Kidney (tissue), 14 donors: ENCODE data around the gene HOXC5. TPM values are rescaled to one million over a fixed set of nuclear protein-coding genes. Genes with fewer than 3 reads are reported as not detected.

Experiments
- DNase-seq, 5 donors: peaks; one replicate each; pipeline ENCODE4 v3.0.0-alpha.2; 2013 to 2020
- FAIRE-seq: peaks from 2 replicates; lab custom pipeline; 2012; peaks lifted over from hg19 to GRCh38; lab: Jason Lieb, UNC
- H3K27ac ChIP-seq, 2 donors: one replicate each; pipeline ENCODE4 v1.7.0; 2013; ENCODE audit warnings: low read depth in 2 of 2, low read length in 2 of 2, inconsistent platforms in 1 of 2
- H3K27me3 ChIP-seq: one replicate; pipeline ENCODE4 v1.7.1; 2013; ENCODE audit warnings: low read length, inconsistent platforms; ENCODE audit not compliant: control insufficient read depth, insufficient read depth
- H3K36me3 ChIP-seq, 3 donors: one replicate each; pipeline versions ENCODE4 v1.7.0 to v1.7.1; 2013; ENCODE audit warnings: low read length in 3 of 3, control low read depth in 1 of 3, inconsistent platforms in 1 of 3; ENCODE audit not compliant: insufficient read depth in 3 of 3, control insufficient read depth in 2 of 3
- H3K4me1 ChIP-seq, 3 donors: one replicate each; pipeline versions ENCODE4 v1.7.0 to v1.7.1; 2013; ENCODE audit warnings: low read length in 3 of 3, inconsistent platforms in 1 of 3, low read depth in 1 of 3; ENCODE audit not compliant: control insufficient read depth in 2 of 3, insufficient read depth in 2 of 3
- H3K4me3 ChIP-seq, 3 donors: one replicate each; pipeline versions ENCODE4 v1.7.0 to v1.8.1; 2013; ENCODE audit warnings: low read length in 3 of 3, control low read depth in 1 of 3, inconsistent platforms in 1 of 3
- H3K9ac ChIP-seq, 3 donors: one replicate each; pipeline versions ENCODE4 v1.7.0 to v1.7.1; 2013; ENCODE audit warnings: low read length in 3 of 3, control low read depth in 1 of 3, inconsistent platforms in 1 of 3
- H3K9me3 ChIP-seq, 3 donors: one replicate each; pipeline versions ENCODE4 v1.7.0 to v1.7.1; 2013; ENCODE audit warnings: low read length in 3 of 3, control low read depth in 1 of 3, inconsistent platforms in 1 of 3; ENCODE audit not compliant: control insufficient read depth in 2 of 3, insufficient read depth in 1 of 3
- CTCF ChIP-seq: IDR thresholded peaks from 3 replicates; pipeline ENCODE4 v1.5.1; 2012; ENCODE audit warnings: mild to moderate bottlenecking, moderate library complexity, borderline replicate concordance; ENCODE audit not compliant: insufficient read depth; ENCODE audit errors: extremely low read depth
- intact Hi-C: fragments of 100-400 bp; cut with DNase I; formaldehyde crosslinking; loops from one replicate; pipeline ENCODE4 v1.11.1; 2022
- polyA plus RNA-seq: library from polyadenylated mRNA; stranded (reverse); fragments of 350-450 nt; fragmentation: Illumina TruSeq; extraction: RNeasy Lipid Tissue Mini Kit (QIAGEN cat#74804); gene quantifications from one replicate; pipeline ENCODE4 v1.2.3, GENCODE V29; 2014; ENCODE audit warnings: low read depth, low replicate concordance; ENCODE audit not compliant: insufficient read depth
- total RNA-seq: library from RNA; stranded (reverse); fragmentation: NEBNext Ultra II Directional; extraction: Animal tissue kit (Norgen Biotek cat#: 25700); gene quantifications from one replicate; pipeline ENCODE4 v1.2.1, GENCODE V29; 2021
- donor health status: control.
- donor health status: control.
- donor health status: control.
- donor health status: control.
- donor health status: control.
- donor health status: DM: yes; HTN: yes; CAD: no.
- donor health status: Normal renal cell carcinoma (clear cell type).

Gene HOXC5
- total and polyA plus RNA-seq, 2 donors from 2014 or later = 0.24 to 4.8 TPM

GRCh38 chr12:54007538-54008259 is 25.2 kb upstream of the HOXC5 start:
- Histone ChIP-seq H3K9me3 (no peaks in the 10 kb centered on the region), H3K4me3 (no peak overlapping the region), H3K4me1 (peaks cover 6 to 24% (median 12%) of the 10 kb centered on the region in 3 donors), H3K27me3 (peaks cover 4% of the 10 kb centered on the region), H3K9ac (no peak overlapping the region), H3K36me3 (no peaks in the 10 kb centered on the region), H3K27ac (no peak overlapping the region)
- peak in 1 of 5 donors; percentile 67 for DNase-seq
- FAIRE-seq = no peak
- TF ChIP-seq CTCF = no peak
- intact Hi-C loops = no loop called here

GRCh38 chr12:54008260-54008552 is 24.6 kb upstream of the HOXC5 start:
- FAIRE-seq = no peak
- no peak for TF ChIP-seq CTCF
- H3K27me3 ChIP-seq = peaks cover 4% of the 10 kb centered on the region
- no peak overlapping the region for H3K9ac ChIP-seq
- intact Hi-C loops = no loop called here
- H3K4me3 ChIP-seq = no peak overlapping the region
- H3K4me1 ChIP-seq = peaks cover 6 to 29% (median 16%) of the 10 kb centered on the region in 3 donors
- no peaks in the 10 kb centered on the region for H3K9me3 ChIP-seq
- H3K36me3 ChIP-seq = no peaks in the 10 kb centered on the region
- DNase-seq = peak in 1 of 5 donors; percentile 34
- no peak overlapping the region for H3K27ac ChIP-seq

- intact Hi-C loops = loop anchor here (5.0 kb wide), 1 partner anchor 188 kb away; no protein-coding TSS in a partner anchor
Observed at GRCh38 chr12:54009171-54010052, 23.4 kb upstream of the HOXC5 start.

More at GRCh38 chr12:54009171-54010052, 23.4 kb upstream of the HOXC5 start:
- peak in 1 of 5 donors; percentile 67 for DNase-seq
- Histone ChIP-seq H3K36me3 (no peaks in the 10 kb centered on the region), H3K9me3 (no peaks in the 10 kb centered on the region), H3K4me3 (peak overlapping the region; percentile 49 to 59 (median 51)), H3K9ac (peak overlapping the region in 2 of 3 donors; percentile 48 to 65), H3K27ac (peak overlapping the region; percentile 33 to 67), H3K4me1 (peaks cover 4 to 29% (median 19%) of the 10 kb centered on the region in 3 donors), H3K27me3 (peaks cover 4% of the 10 kb centered on the region)
- TF ChIP-seq CTCF = no peak
- FAIRE-seq = no peak
